Hepatocyte (in vitro differentiated cells): Measurements from ENCODE around the gene ATP8B3. TPM values are rescaled to one million over a fixed set of nuclear protein-coding genes. Genes with fewer than 3 reads are reported as not detected.

Source experiments
- DNase-seq: peaks from one replicate; pipeline ENCODE4 v3.0.0-alpha.2; 2016; ENCODE audit warnings: low spot score
- H2AFZ ChIP-seq: fragments of 200-600 bp; sonication (generic); 2 replicates; pipeline ENCODE4 v1.6.0; 2016; ENCODE audit warnings: antibody characterized with exemption, mild to moderate bottlenecking
- H3K27ac ChIP-seq: fragments of 200-600 bp; sonication (generic); 2 replicates; pipeline ENCODE4 v1.5.1; 2016; ENCODE audit warnings: mild to moderate bottlenecking
- H3K27me3 ChIP-seq: fragments of 200-600 bp; sonication (generic); 2 replicates; pipeline ENCODE4 v1.6.1; 2016
- H3K36me3 ChIP-seq: fragments of 200-600 bp; sonication (generic); replicated peaks from 2 replicates; pipeline ENCODE4 v1.5.1; 2016; ENCODE audit warnings: low read depth; ENCODE audit not compliant: insufficient read depth
- H3K4me1 ChIP-seq: fragments of 200-600 bp; sonication (generic); 2 replicates; pipeline ENCODE4 v1.5.1; 2016; ENCODE audit warnings: mild to moderate bottlenecking, moderate library complexity; ENCODE audit not compliant: insufficient read depth
- H3K4me2 ChIP-seq: fragments of 200-600 bp; sonication (generic); 2 replicates; pipeline ENCODE4 v1.6.0; 2016
- H3K4me3 ChIP-seq: fragments of 200-600 bp; sonication (generic); 2 replicates; pipeline ENCODE4 v1.5.1; 2016; ENCODE audit warnings: mild to moderate bottlenecking
- H3K79me2 ChIP-seq: fragments of 200-600 bp; sonication (generic); 2 replicates; pipeline ENCODE4 v1.6.0; 2017; ENCODE audit warnings: mild to moderate bottlenecking
- H3K9me2 ChIP-seq: fragments of 200-600 bp; sonication (generic); replicated peaks from 2 replicates; pipeline ENCODE4 v1.6.0; 2017; ENCODE audit warnings: mild to moderate bottlenecking; ENCODE audit not compliant: insufficient read depth
- H3K9me3 ChIP-seq: fragments of 200-600 bp; sonication (generic); 2 replicates; pipeline ENCODE4 v1.5.1; 2016; ENCODE audit warnings: low read depth, mild to moderate bottlenecking
- H4K20me1 ChIP-seq: fragments of 200-600 bp; sonication (generic); 2 replicates; pipeline ENCODE4 v1.6.0; 2016; ENCODE audit warnings: mild to moderate bottlenecking; ENCODE audit not compliant: insufficient read depth, poor library complexity, severe bottlenecking
- EZH2 ChIP-seq: fragments of 200-600 bp; sonication (generic); IDR thresholded peaks from 2 replicates; pipeline ENCODE4 v1.6.1; 2016; ENCODE audit warnings: antibody characterized with exemption, mild to moderate bottlenecking, borderline replicate concordance
- EZH2phosphoT487 ChIP-seq: fragments of 200-600 bp; sonication (generic); IDR thresholded peaks from one replicate; pipeline ENCODE4 v1.6.1; 2018; ENCODE audit warnings: antibody characterized with exemption, mild to moderate bottlenecking, low read depth, moderate library complexity; ENCODE audit not compliant: unreplicated experiment, severe bottlenecking
- WGBS: methylation state at CpG from one replicate; pipeline ENCODE4 v1.1.6; 2016; ENCODE audit warnings: low lambda C conversion rate; ENCODE audit errors: missing lambda C conversion rate; 5-methylcytosine and 5-hydroxymethylcytosine counted together
- polyA plus RNA-seq: library from polyadenylated mRNA; unstranded; fragments of >200 nt; fragmentation: Nextera tagmentation; extraction: Ambion mirVana; gene quantifications from 2 replicates; pipeline ENCODE4 v1.2.1, GENCODE V29; 2016
- total RNA-seq: library from RNA; depleted of rRNA; stranded (reverse); fragments of >200 nt; gene quantifications from 2 replicates; pipeline ENCODE4 v1.2.3, GENCODE V29; 2014
- TF ChIP-seq, protein P1 (sequence below): fragments of 200-600 bp; sonication (generic); IDR thresholded peaks from 2 replicates; pipeline ENCODE4 v1.5.1; 2016; ENCODE audit warnings: antibody characterized with exemption, mild to moderate bottlenecking; ENCODE audit not compliant: poor library complexity

Gene ATP8B3, protein sequence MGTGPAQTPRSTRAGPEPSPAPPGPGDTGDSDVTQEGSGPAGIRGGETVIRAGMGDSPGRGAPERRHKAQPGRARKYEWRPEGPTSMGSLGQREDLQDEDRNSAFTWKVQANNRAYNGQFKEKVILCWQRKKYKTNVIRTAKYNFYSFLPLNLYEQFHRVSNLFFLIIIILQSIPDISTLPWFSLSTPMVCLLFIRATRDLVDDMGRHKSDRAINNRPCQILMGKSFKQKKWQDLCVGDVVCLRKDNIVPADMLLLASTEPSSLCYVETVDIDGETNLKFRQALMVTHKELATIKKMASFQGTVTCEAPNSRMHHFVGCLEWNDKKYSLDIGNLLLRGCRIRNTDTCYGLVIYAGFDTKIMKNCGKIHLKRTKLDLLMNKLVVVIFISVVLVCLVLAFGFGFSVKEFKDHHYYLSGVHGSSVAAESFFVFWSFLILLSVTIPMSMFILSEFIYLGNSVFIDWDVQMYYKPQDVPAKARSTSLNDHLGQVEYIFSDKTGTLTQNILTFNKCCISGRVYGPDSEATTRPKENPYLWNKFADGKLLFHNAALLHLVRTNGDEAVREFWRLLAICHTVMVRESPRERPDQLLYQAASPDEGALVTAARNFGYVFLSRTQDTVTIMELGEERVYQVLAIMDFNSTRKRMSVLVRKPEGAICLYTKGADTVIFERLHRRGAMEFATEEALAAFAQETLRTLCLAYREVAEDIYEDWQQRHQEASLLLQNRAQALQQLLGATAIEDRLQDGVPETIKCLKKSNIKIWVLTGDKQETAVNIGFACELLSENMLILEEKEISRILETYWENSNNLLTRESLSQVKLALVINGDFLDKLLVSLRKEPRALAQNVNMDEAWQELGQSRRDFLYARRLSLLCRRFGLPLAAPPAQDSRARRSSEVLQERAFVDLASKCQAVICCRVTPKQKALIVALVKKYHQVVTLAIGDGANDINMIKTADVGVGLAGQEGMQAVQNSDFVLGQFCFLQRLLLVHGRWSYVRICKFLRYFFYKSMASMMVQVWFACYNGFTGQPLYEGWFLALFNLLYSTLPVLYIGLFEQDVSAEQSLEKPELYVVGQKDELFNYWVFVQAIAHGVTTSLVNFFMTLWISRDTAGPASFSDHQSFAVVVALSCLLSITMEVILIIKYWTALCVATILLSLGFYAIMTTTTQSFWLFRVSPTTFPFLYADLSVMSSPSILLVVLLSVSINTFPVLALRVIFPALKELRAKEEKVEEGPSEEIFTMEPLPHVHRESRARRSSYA (N-terminal part only)
- total RNA-seq: 1.4 and 1.7 TPM in 2 replicates
- polyA plus RNA-seq: 2.4 and 3.1 TPM in 2 replicates

DNA sequence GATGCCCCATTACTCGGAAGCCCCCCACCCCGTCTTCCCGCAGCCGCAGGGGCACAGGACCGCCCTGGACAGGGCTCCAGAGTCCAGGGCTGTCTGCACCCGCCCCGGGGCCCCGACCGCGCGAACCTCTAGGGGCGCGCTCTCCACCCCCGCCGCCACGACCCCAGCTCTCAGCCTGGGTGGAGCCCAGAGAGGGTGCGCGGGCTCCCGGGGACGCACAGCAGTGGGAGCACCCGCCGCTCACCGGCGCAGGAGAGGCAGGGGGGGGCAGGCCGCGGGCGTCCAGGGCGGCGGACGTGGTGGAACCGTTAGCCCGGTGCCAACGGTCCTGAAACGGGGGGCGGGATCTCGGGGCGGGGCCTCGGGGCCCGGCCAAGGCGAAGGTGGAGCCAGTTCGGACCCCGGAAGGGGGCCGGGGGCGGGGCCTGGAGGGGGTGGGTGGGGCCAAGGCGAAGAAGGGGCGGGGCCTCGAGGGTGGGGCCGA is at the start of gene ATP8B3:
TSS of gene ATP8B3 (minus strand) at position 335 of the 484 bp plus-strand sequence. CDS start 540 bp downstream, outside the sequence.
- Histone ChIP-seq H3K4me3 (peak within 1 kb of the TSS; percentile 41), H2AFZ (peak within 1 kb of the TSS; percentile 79), H3K4me2 (peak within 1 kb of the TSS; percentile 95), H4K20me1 (no peaks in the 10 kb centered on the region), H3K9me3 (no peaks in the 10 kb centered on the region), H3K27ac (no peak within 1 kb of the TSS), H3K79me2 (no peaks in the 10 kb centered on the region), H3K27me3 (no peaks in the 10 kb centered on the region), H3K36me3 (no peaks in the 10 kb centered on the region), H3K4me1 (peaks cover 5% of the 10 kb centered on the region), H3K9me2 (no peaks in the 10 kb centered on the region)
- no peak for DNase-seq
- TF ChIP-seq, protein P1, sequence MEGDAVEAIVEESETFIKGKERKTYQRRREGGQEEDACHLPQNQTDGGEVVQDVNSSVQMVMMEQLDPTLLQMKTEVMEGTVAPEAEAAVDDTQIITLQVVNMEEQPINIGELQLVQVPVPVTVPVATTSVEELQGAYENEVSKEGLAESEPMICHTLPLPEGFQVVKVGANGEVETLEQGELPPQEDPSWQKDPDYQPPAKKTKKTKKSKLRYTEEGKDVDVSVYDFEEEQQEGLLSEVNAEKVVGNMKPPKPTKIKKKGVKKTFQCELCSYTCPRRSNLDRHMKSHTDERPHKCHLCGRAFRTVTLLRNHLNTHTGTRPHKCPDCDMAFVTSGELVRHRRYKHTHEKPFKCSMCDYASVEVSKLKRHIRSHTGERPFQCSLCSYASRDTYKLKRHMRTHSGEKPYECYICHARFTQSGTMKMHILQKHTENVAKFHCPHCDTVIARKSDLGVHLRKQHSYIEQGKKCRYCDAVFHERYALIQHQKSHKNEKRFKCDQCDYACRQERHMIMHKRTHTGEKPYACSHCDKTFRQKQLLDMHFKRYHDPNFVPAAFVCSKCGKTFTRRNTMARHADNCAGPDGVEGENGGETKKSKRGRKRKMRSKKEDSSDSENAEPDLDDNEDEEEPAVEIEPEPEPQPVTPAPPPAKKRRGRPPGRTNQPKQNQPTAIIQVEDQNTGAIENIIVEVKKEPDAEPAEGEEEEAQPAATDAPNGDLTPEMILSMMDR: no peak
- no peak for TF ChIP-seq EZH2
- TF ChIP-seq EZH2phosphoT487: no peak
- 1% methylated on average over 26 of the region's 48 CpGs for WGBS

DNA sequence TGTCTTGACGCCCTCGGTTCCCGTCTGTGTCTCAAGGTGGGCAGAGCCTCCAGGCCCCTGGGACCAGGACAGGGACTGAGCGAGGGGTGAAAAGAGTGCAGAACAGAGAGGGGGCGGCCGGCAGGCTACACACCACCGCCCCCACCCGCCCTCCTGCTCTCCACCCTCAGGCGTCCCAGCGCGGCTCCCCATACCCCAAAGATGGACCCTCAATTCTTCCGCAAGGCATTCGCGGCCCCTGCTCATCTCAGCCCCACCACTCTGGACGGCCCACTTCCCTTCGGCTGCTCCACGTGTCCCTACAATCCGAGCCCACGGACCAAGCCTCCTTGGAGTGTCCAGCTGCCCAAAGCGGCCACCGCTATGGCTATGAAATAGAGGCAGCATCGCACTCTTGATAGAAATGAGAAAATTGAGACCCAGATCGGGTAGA is 49.5 kb upstream of the ATP8B3 start:
- H3K27ac ChIP-seq: peak overlapping the region; percentile 67

More for the DNA sequence above, 49.5 kb upstream of the ATP8B3 start:
- Histone ChIP-seq H3K4me2 (peak overlapping the region; percentile 98), H3K4me1 (peaks cover 59% of the 10 kb centered on the region), H3K9me2 (no peaks in the 10 kb centered on the region), H2AFZ (no peak overlapping the region), H3K9me3 (no peaks in the 10 kb centered on the region), H3K36me3 (no peaks in the 10 kb centered on the region), H3K79me2 (peaks cover 55% of the 10 kb centered on the region), H3K27me3 (no peaks in the 10 kb centered on the region), H4K20me1 (peaks cover 42% of the 10 kb centered on the region), H3K4me3 (peak overlapping the region; percentile 90)
- WGBS: 16% methylated on average over 23 of the region's 23 CpGs
- TF ChIP-seq EZH2 (no peak), EZH2phosphoT487 (no peak)
- TF ChIP-seq, protein P1: no peak
- DNase-seq: no peak
